Measurements from ENCODE around the gene SPDYE4.

Gene SPDYE4

GRCh38 chr17:8735336-8735939 lies 22.9 kb downstream of the SPDYE4 start:
- Histone ChIP-seq H3K4me2 (ENCODE audit: low read length) (no peak overlapping the region), H3K9me3 (replicated peaks; ENCODE audit: low read length) (no peaks in the 10 kb centered on the region), H3K4me1 (ENCODE audit: control insufficient read depth, insufficient read depth, low read length) (no peaks in the 10 kb centered on the region), H3K4me3 (ENCODE audit: low read length) (no peak overlapping the region), H3K36me3 (ENCODE audit: insufficient read depth, low read length) (no peaks in the 10 kb centered on the region), H3K9ac (ENCODE audit: low read depth, low read length) (no peak overlapping the region), H3K27me3 (ENCODE audit: control insufficient read depth, insufficient read depth, low read length) (peaks cover 13% of the 10 kb centered on the region)

GRCh38 chr17:8734876-8735275 lies 23.5 kb downstream of the SPDYE4 start:
- Histone ChIP-seq H3K4me2 (ENCODE audit: low read length) (no peak overlapping the region), H3K9me3 (replicated peaks; ENCODE audit: low read length) (no peaks in the 10 kb centered on the region), H3K4me3 (ENCODE audit: low read length) (no peak overlapping the region), H3K36me3 (ENCODE audit: insufficient read depth, low read length) (no peaks in the 10 kb centered on the region), H3K27me3 (ENCODE audit: control insufficient read depth, insufficient read depth, low read length) (peaks cover 13% of the 10 kb centered on the region), H3K4me1 (ENCODE audit: control insufficient read depth, insufficient read depth, low read length) (no peaks in the 10 kb centered on the region), H3K9ac (ENCODE audit: low read depth, low read length) (no peak overlapping the region)

GRCh38 chr17:8732406-8733085 lies 25.8 kb downstream of the SPDYE4 start:
- H3K9ac ChIP-seq (ENCODE audit: low read depth, low read length): no peak overlapping the region
- no peaks in the 10 kb centered on the region for H3K36me3 ChIP-seq (ENCODE audit: insufficient read depth, low read length)
- H3K4me3 ChIP-seq (ENCODE audit: low read length): no peak overlapping the region
- no peaks in the 10 kb centered on the region for H3K4me1 ChIP-seq (ENCODE audit: control insufficient read depth, insufficient read depth, low read length)
- no peaks in the 10 kb centered on the region for H3K9me3 ChIP-seq (replicated peaks; ENCODE audit: low read length)
- H3K4me2 ChIP-seq (ENCODE audit: low read length): no peak overlapping the region
- H3K27me3 ChIP-seq (ENCODE audit: control insufficient read depth, insufficient read depth, low read length): peaks cover 18% of the 10 kb centered on the region

- no peaks in the 10 kb centered on the region for H3K36me3 ChIP-seq (ENCODE audit: insufficient read depth, low read length)
- H3K4me3 ChIP-seq (ENCODE audit: low read length): no peak overlapping the region
- H3K9me3 ChIP-seq (replicated peaks; ENCODE audit: low read length): no peaks in the 10 kb centered on the region
- H3K4me2 ChIP-seq (ENCODE audit: low read length): no peak overlapping the region
- H3K9ac ChIP-seq (ENCODE audit: low read depth, low read length): no peak overlapping the region
- H3K4me1 ChIP-seq (ENCODE audit: control insufficient read depth, insufficient read depth, low read length): no peaks in the 10 kb centered on the region
- peaks cover 9% of the 10 kb centered on the region for H3K27me3 ChIP-seq (ENCODE audit: control insufficient read depth, insufficient read depth, low read length)
These were observed 28.5 kb downstream of the SPDYE4 start for GRCh38 chr17:8729860-8730259.

- Histone ChIP-seq H3K4me2 (ENCODE audit: low read length) (no peak overlapping the region), H3K27me3 (ENCODE audit: control insufficient read depth, insufficient read depth, low read length) (peaks cover 9% of the 10 kb centered on the region), H3K4me1 (ENCODE audit: control insufficient read depth, insufficient read depth, low read length) (no peaks in the 10 kb centered on the region), H3K36me3 (ENCODE audit: insufficient read depth, low read length) (no peaks in the 10 kb centered on the region), H3K4me3 (ENCODE audit: low read length) (no peak overlapping the region), H3K9ac (ENCODE audit: low read depth, low read length) (no peak overlapping the region), H3K9me3 (replicated peaks; ENCODE audit: low read length) (no peaks in the 10 kb centered on the region)
These were observed 28.9 kb downstream of the SPDYE4 start for GRCh38 chr17:8729421-8729820.

- Histone ChIP-seq H3K27me3 (ENCODE audit: control insufficient read depth, insufficient read depth, low read length) (peaks cover 9% of the 10 kb centered on the region), H3K4me2 (ENCODE audit: low read length) (no peak overlapping the region), H3K36me3 (ENCODE audit: insufficient read depth, low read length) (no peaks in the 10 kb centered on the region), H3K4me1 (ENCODE audit: control insufficient read depth, insufficient read depth, low read length) (no peaks in the 10 kb centered on the region), H3K9ac (ENCODE audit: low read depth, low read length) (no peak overlapping the region), H3K4me3 (ENCODE audit: low read length) (no peak overlapping the region), H3K9me3 (replicated peaks; ENCODE audit: low read length) (no peaks in the 10 kb centered on the region)
These were observed 29.4 kb downstream of the SPDYE4 start for GRCh38 chr17:8728971-8729370.

- H3K4me2 ChIP-seq (ENCODE audit: low read length): no peak overlapping the region
- no peaks in the 10 kb centered on the region for H3K9me3 ChIP-seq (replicated peaks; ENCODE audit: low read length)
- no peaks in the 10 kb centered on the region for H3K4me1 ChIP-seq (ENCODE audit: control insufficient read depth, insufficient read depth, low read length)
- no peak overlapping the region for H3K4me3 ChIP-seq (ENCODE audit: low read length)
- H3K36me3 ChIP-seq (ENCODE audit: insufficient read depth, low read length): no peaks in the 10 kb centered on the region
- H3K27me3 ChIP-seq (ENCODE audit: control insufficient read depth, insufficient read depth, low read length): peaks cover 9% of the 10 kb centered on the region
- H3K9ac ChIP-seq (ENCODE audit: low read depth, low read length): no peak overlapping the region
These were observed 30.0 kb downstream of the SPDYE4 start for GRCh38 chr17:8728251-8728938.

GRCh38 chr17:8726941-8727555 lies 31.3 kb downstream of the SPDYE4 start:
- H3K36me3 ChIP-seq (ENCODE audit: insufficient read depth, low read length): no peaks in the 10 kb centered on the region
- no peaks in the 10 kb centered on the region for H3K9me3 ChIP-seq (replicated peaks; ENCODE audit: low read length)
- no peak overlapping the region for H3K4me2 ChIP-seq (ENCODE audit: low read length)
- H3K27me3 ChIP-seq (ENCODE audit: control insufficient read depth, insufficient read depth, low read length): peaks cover 9% of the 10 kb centered on the region
- H3K9ac ChIP-seq (ENCODE audit: low read depth, low read length): no peak overlapping the region
- no peaks in the 10 kb centered on the region for H3K4me1 ChIP-seq (ENCODE audit: control insufficient read depth, insufficient read depth, low read length)
- no peak overlapping the region for H3K4me3 ChIP-seq (ENCODE audit: low read length)

GRCh38 chr17:8725881-8726876 lies 32.2 kb downstream of the SPDYE4 start:
- no peaks in the 10 kb centered on the region for H3K4me1 ChIP-seq (ENCODE audit: control insufficient read depth, insufficient read depth, low read length)

GRCh38 chr17:8724451-8724850 lies 33.9 kb downstream of the SPDYE4 start:
- no peak overlapping the region for H3K9ac ChIP-seq (ENCODE audit: low read depth, low read length)
- no peaks in the 10 kb centered on the region for H3K4me1 ChIP-seq (ENCODE audit: control insufficient read depth, insufficient read depth, low read length)

More at GRCh38 chr17:8725881-8726876, 32.2 kb downstream of the SPDYE4 start:
- peaks cover 9% of the 10 kb centered on the region for H3K27me3 ChIP-seq (ENCODE audit: control insufficient read depth, insufficient read depth, low read length)
- no peak overlapping the region for H3K9ac ChIP-seq (ENCODE audit: low read depth, low read length)
- no peak overlapping the region for H3K4me3 ChIP-seq (ENCODE audit: low read length)
- no peaks in the 10 kb centered on the region for H3K36me3 ChIP-seq (ENCODE audit: insufficient read depth, low read length)
- no peaks in the 10 kb centered on the region for H3K9me3 ChIP-seq (replicated peaks; ENCODE audit: low read length)
- no peak overlapping the region for H3K4me2 ChIP-seq (ENCODE audit: low read length)

GRCh38 chr17:8720596-8720995 lies 37.8 kb downstream of the SPDYE4 start:
- no peaks in the 10 kb centered on the region for H3K9me3 ChIP-seq (replicated peaks; ENCODE audit: low read length)
- H3K4me2 ChIP-seq (ENCODE audit: low read length): no peak overlapping the region
- H3K9ac ChIP-seq (ENCODE audit: low read depth, low read length): no peak overlapping the region
- no peaks in the 10 kb centered on the region for H3K36me3 ChIP-seq (ENCODE audit: insufficient read depth, low read length)
- no peak overlapping the region for H3K4me3 ChIP-seq (ENCODE audit: low read length)
- no peaks in the 10 kb centered on the region for H3K4me1 ChIP-seq (ENCODE audit: control insufficient read depth, insufficient read depth, low read length)
- peaks cover 3% of the 10 kb centered on the region for H3K27me3 ChIP-seq (ENCODE audit: control insufficient read depth, insufficient read depth, low read length)

More at GRCh38 chr17:8724451-8724850, 33.9 kb downstream of the SPDYE4 start:
- no peaks in the 10 kb centered on the region for H3K36me3 ChIP-seq (ENCODE audit: insufficient read depth, low read length)
- H3K9me3 ChIP-seq (replicated peaks; ENCODE audit: low read length): no peaks in the 10 kb centered on the region
- H3K4me3 ChIP-seq (ENCODE audit: low read length): no peak overlapping the region
- peaks cover 12% of the 10 kb centered on the region for H3K27me3 ChIP-seq (ENCODE audit: control insufficient read depth, insufficient read depth, low read length)
- H3K4me2 ChIP-seq (ENCODE audit: low read length): no peak overlapping the region

Data from skeletal muscle satellite cell (primary cell).